Forelimb muscle (tissue), 1 donor: ENCODE measurements around the gene MYO1E. TPM values are rescaled to one million over a fixed set of nuclear protein-coding genes. Genes with fewer than 3 reads are reported as not detected.
"Not testable (repeated sequence)": the region's sequence is repeated elsewhere in the genome, so short reads cannot be mapped to it uniquely, and the experiment has no call there.

Experiments
- DNase-seq: peaks from one replicate; pipeline ENCODE4 v3.0.0-alpha.2; 2013; ENCODE audit warnings: low read depth
- polyA plus RNA-seq: library from polyadenylated mRNA; unstranded; fragments of 120-200 nt; gene quantifications from one replicate; pipeline ENCODE4 v1.2.1, GENCODE V29; 2013; ENCODE audit not compliant: insufficient read length

MYO1E gene
- polyA plus RNA-seq, 1 donor = 32.9 TPM

- no peak for DNase-seq
These were observed 20.5 kb downstream of the MYO1E start for GRCh38 chr15:59352189-59352588.

- DNase-seq = no peak
These were observed 22.3 kb downstream of the MYO1E start for GRCh38 chr15:59350421-59350732.

GRCh38 chr15:59349680-59350420 lies 22.8 kb downstream of the MYO1E start:
- DNase-seq = no peak

DNA sequence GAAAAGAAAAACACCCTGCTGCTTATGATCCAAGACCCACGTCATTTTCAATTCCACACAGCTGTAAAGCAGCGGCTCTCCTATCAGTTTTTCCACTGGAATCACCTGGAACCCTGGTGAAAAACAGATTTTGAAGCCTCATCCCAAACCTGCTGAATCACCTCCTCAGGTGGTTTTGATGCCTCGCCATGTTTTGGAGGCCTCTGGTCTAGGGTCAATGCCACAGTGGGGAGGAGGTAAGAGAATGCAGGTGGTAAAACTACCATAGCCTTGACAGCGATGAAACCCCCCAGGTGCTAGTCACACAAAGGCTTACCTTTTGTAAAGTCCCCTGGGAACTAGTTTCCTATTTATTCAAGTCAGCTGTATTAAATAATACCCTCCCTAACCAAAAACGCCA lies 24.8 kb downstream of the MYO1E start:
- DNase-seq = no peak

DNA sequence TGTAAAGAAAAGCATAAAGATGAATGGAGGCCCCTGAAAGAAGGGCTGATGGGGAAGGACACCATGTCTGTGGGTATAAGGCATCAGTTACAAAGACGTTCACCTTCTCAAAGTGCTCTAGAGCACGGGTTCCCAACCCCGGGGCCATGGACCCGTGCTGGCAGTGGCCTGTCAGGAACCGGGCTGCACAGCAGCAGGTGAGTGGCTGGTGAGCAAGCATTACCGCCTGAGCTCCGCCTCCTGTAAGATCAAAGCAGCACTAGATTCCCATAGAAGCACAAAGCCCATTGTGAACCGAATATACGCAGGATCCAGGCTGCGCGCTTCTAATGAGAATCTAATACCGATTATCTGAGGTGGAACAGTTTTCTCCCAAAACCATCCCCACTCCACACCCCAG lies 25.7 kb downstream of the MYO1E start:
- no peak for DNase-seq

DNA sequence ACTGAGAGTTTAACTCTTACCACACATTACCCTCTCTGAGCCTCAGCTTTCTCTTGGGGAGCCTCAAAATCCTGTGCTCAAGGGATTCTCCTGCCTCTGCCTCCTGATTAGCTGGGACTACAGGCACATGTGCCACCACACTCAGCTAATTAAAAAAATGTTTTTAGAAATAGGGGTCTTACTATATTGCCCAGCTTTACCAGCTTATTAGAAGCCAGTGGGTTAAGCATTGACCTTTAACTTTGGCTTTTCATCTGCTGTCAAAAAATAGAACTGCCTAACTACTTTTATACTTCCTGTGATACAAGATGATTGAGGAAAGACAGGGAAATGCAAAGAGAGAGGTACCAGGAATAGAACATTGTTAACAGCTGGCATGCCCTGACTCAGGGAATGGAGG lies 27.3 kb downstream of the MYO1E start:
- DNase-seq = no peak

DNA sequence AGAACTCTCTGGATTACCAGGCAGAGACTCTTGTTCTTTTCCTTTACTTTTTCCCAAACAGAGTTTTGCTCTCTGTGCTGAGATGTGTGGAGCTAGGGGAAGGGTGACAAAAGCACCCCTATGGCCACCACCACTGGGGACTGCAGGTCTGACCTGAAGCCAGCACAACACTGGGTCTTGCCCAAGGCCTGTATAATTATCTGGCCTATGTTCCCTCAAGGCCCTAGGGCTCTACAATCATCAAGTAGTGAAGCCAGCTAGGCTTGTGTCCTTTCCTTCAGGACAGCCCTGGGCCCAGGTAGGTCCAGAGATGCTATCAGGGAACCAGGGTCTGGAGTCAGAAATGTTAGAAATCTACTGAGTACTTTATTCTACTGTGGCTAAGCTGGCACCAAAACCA lies 28.4 kb downstream of the MYO1E start:
- DNase-seq = no peak

GRCh38 chr15:59340325-59340724 lies 32.3 kb downstream of the MYO1E start:
- no peak for DNase-seq

- no peak for DNase-seq
These were observed 33.4 kb downstream of the MYO1E start for GRCh38 chr15:59339252-59339672.

DNA sequence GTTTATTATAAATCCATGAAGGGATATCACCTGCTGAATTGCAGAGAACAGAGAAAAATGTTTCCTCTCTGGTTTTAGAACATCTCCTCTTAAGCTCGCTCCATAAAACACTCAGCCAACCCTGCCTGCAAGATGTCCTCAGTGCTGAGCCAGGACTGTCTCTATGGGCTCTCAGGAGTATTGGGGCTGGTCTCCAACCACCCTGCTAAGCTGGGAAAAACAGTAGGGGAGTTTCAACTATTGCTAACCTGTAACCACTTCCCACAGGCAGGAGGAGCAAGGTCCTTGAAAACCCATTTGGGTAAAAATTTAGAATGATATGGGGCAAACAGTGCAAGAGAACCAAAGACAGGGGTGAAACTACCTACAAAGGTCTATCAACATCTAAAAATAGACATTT lies 34.3 kb downstream of the MYO1E start:
- DNase-seq = no peak

- not testable (repeated sequence) for DNase-seq
These were observed 35.9 kb downstream of the MYO1E start for GRCh38 chr15:59336725-59337124.

- DNase-seq = no peak
These were observed 37.4 kb downstream of the MYO1E start for GRCh38 chr15:59335207-59335786.

DNA sequence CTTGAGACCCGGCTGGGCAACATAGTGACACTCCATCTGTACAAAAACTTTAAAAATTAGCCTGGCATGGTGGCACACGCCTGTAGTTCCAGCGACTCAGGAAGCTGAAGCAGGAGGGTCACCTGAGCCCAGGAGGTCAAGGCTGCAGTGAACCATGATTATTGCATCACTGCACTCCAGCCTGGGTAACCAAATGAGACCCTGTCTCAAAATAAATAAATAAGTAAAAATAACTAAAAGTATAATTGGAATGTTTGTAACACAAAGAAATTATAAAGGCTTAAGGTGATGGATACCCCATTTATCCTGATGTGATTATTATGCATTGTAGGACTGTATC lies 38.6 kb downstream of the MYO1E start:
- DNase-seq = no peak

DNA sequence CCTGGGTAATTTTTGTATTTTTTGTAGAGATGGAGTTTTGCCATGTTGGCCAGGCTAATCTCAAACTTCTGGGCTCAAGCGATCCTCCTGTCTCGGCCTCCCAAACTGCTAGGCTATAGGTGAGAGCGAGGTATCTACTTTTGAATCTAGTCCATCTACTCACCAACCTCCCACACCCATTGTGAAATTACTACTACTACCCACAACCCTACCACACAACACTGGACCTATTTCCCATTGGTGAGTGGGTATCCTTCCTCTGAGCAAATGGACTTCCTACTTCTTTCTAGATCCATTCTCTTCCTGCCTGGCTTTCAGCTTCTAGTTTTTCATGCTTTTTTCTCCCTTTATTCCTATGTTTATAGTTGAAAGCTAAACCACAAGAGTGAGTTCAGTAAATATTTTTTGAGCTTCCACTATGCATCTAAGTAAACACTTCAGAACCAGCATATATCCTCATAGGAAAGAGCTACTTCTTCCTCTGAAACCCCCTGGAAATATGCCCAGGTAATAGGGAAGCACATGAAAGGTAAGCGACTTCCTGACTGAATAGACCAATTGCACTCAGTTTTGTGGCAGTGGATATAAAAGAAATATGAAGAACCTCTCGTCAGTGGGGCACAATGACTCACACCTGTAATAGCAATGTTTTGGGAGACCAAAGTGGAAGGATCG lies 39.1 kb downstream of the MYO1E start:
- no peak for DNase-seq

DNA sequence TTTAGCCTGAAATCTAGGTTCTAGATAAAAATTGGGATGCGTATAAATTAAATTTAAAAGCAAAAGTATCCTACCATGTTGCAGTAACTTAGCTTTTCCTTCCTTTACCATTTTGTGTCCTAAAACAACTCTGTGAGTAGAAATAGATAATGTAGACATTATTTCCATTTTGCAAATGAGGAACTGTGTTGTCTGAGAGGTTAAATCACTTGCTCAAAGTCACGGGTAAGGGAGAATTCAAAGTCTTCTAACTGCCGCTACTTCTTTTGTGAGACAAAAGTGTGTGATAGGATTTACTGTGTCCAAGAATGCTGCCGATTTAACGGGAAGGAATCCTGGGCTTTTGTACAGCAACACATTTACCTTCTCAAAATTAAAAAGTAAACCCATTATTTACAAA lies 40.7 kb downstream of the MYO1E start:
- no peak for DNase-seq

DNA sequence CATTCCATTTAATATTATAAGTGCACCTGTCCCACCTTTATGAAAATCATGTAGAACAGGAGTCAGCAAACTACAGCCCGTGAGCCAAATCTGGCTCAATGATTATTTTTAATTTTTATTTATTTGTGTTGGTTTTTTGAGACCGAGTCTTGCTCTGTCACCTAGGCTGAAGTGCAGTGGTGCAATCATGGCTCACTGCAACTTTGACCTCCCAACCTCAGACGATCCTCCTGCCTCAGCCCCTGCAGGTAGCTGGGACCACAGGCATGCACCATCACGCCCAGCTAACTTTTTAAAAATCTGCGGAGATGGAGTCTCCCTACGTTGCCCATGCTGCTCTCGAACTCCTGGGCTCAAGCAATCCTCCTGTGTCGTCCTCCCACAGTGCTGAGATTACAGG lies 42.0 kb downstream of the MYO1E start:
- DNase-seq = no peak

GRCh38 chr15:59329570-59330350 lies 42.9 kb downstream of the MYO1E start:
- no peak for DNase-seq

DNA sequence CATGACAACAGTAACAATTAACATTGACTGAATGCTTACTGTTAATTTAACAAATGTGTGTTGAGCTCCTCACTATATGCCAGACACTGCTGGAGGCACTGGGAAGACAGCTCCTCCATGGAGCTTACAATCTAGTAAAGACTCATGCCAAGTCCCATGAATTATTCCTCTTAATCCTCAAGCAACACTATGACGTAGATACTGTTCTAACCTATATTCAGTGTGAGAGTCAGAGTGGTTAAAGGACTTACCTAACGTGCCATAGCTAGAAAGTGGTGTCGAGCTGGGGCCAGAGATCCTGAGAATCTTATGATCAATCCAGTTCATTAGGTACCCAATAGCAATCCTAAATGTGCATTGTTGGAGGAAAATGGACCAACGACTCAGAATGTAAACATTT lies 43.6 kb downstream of the MYO1E start:
- DNase-seq = no peak

DNA sequence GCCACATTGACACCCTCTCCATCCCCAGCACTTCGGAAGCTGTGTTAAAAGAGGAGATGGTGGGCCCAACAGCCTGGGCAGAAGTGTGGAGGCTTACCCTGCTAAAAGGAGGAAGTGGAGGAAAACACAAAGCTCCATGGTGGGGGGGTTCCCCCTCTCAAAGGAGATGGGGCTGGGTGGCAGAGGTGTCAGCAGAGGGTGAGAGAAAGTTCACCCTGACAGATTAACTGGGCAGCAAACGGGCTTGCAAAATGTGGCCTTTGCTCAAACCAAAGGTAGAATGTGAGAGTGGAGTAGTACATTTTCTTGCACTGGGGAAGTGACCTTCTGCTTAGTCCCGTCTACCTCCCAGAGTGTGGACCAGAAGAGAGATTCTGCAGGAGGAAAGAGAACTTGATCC lies 44.7 kb downstream of the MYO1E start:
- no peak for DNase-seq

DNA sequence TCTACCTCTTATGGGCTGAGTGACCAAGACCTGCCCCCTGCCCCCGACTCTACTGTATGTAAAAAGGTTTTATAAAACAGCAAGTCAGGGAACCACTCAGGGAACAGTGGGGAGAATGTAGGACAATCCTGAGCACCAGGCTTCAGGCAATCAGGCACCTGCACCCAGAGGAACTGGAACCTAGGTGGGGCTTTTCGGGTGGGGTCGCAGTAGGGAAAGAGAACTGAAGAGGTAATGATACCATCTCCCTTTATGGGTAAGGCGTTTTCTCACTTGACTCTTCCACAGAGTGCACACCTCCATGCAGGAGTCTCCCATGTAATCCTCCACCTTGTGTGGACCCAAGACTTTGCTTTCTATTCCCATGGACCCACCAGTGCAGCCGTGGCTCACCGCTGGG lies 45.8 kb downstream of the MYO1E start:
- DNase-seq = no peak

DNA sequence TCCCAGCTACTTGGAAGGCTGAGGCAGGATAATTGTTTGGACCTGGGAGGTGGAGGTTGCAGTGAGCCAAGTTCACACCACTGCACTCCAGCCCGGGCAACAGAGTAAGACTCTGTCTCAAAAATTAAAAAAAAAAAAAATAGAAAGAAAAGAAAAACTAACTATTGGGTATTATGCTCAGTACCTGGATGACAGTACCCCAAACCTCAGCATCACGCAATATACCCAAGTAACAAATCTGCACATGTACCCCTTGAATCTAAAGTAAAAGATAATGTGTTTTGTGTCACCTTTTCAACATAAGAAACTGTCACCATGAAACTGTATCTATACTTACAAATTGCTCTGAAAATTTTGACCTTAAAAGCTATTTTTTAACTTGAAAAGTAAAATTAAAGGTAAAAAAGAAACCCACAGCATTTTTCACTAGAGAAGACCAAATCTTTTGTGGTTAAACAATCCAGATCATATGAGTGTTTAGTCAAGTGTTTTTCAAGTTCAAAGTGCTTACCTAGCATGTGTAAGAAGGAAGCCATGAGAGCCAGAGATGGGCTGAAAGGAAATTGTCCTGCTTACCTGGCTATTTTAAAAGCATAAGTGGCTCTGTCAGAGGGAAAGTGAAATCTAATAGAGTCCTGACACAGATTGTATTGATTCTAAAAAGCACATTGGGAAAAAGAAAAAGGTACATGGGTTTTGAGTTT lies 50.5 kb downstream of the MYO1E start:
- no peak for DNase-seq
